GM23338 (cell line): ENCODE results near the gene DUSP1.

Source experiments
- CREB1 ChIP-seq: fragments of 250-450 bp; sonication (Bioruptor Pico); IDR thresholded peaks from 2 replicates; pipeline ENCODE4 v1.5.0; 2020; ENCODE audit warnings: low read depth, mild to moderate bottlenecking, moderate library complexity
- CTCF ChIP-seq, 2 experiments: fragments of 200-600 bp in 1 of 2; sonication (generic) in 1 of 2; conservative IDR thresholded peaks; 2 replicates each; pipeline versions ENCODE4 v1.5.1 to v1.6.1; 2016 to 2017; ENCODE audit warnings: antibody characterized with exemption in 2 of 2, low read depth in 2 of 2, mild to moderate bottlenecking in 2 of 2, moderate library complexity in 1 of 2
- ETS1 ChIP-seq: IDR thresholded peaks from 2 replicates; pipeline ENCODE4 v1.6.1; 2016; ENCODE audit warnings: antibody characterized with exemption
- EZH2 ChIP-seq: fragments of 200-600 bp; sonication (generic); IDR thresholded peaks from one replicate; pipeline ENCODE4 v1.8.0; 2017; ENCODE audit warnings: antibody characterized with exemption, mild to moderate bottlenecking, low read depth; ENCODE audit not compliant: unreplicated experiment
- EZH2phosphoT487 ChIP-seq: fragments of 200-600 bp; sonication (generic); IDR thresholded peaks from one replicate; pipeline ENCODE4 v1.8.1; 2018; ENCODE audit warnings: antibody characterized with exemption; ENCODE audit not compliant: unreplicated experiment
- POLR2AphosphoS5 ChIP-seq: IDR thresholded peaks from 2 replicates; pipeline ENCODE4 v1.6.1; 2016; ENCODE audit warnings: antibody characterized with exemption, low read depth
- REST ChIP-seq: IDR thresholded peaks from one replicate; pipeline ENCODE4 v1.6.1; 2018; ENCODE audit warnings: antibody characterized with exemption; ENCODE audit not compliant: unreplicated experiment
- STAT1 ChIP-seq: IDR thresholded peaks from one replicate; pipeline ENCODE4 v1.6.1; 2016; ENCODE audit warnings: antibody characterized with exemption; ENCODE audit not compliant: unreplicated experiment

GRCh38 chr5:172819569-172819968 is 48.6 kb upstream of the DUSP1 start:
- TF ChIP-seq POLR2AphosphoS5 (no peak), ETS1 (no peak), CTCF (conservative IDR thresholded peaks at IDR 0.05; ENCODE audit: low read depth in 2 of 2) (no peak), EZH2 (no peak), EZH2phosphoT487 (no peak), REST (no peak), STAT1 (no peak), CREB1 (no peak)
